NOMO-1 treated with dmso at 0.1 percent for 144 hours (cell line): ENCODE measurements around the gene CYP4F22.
"Not testable (repeated sequence)": the region's sequence is repeated elsewhere in the genome, so short reads cannot be mapped to it uniquely, and the experiment has no call there.

Source experiments
- DNase-seq: peaks from one replicate; lab custom pipeline; 2025; ENCODE audit not compliant: unreplicated experiment; lab: John Stamatoyannopoulos, UW

CYP4F22 gene

DNA sequence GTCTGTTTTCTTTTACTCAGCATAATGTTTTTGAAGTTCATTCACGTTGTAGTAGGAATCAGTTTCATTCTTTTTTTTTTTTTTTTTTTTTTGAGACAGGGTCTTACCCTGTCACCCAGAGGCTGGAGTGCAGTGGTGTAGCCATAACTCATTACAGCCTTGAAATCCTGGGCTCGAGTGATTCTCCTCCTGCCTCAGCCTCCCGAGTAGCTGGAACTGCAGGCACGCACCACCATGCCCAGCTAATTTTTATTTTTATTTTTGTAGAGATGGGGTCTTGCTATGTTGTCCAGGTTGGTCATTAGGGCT, 25.2 kb downstream of the CYP4F22 start:
- not testable (repeated sequence) for DNase-seq

DNA sequence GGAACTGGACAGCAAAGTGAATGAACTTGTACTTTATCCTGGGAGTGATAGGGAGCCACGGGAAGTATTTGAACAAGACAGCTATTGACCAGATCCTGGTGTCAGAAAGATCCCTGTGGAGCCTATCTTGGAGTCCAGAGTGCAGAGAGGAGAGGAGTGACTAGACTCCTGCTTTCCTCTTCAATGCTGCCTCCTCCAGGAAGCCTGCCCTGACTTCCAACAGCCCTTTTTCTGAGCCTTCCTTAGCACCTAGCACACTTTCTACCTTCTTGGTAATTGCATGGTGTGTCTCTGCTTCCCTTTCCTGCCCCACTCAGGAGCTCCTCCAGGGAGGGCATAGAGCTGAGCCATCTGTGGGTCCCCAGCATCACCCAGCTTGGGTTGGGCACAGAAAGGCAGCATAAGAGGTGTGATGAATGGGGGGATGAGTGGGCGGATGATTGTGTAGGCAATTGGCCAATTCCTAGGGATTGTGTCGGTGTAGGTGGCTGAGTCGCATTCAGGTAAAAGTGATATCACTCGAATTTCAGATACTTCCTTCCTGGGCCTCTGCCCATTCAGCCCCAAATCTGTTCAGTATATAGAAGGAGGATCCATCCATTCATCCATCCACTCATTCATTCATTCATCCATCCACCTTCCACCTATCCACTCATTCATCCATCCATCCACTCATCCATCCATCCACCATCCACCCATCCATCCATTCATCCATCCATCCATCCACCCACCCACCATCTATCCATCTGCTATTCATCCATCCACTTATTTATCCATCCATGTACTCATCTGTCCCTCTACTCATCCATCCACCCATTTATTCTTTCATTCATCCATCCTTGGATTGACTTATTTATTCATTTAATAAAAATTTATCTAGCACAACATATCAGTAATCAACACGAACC, 26.9 kb downstream of the CYP4F22 start:
- no peak for DNase-seq

DNA sequence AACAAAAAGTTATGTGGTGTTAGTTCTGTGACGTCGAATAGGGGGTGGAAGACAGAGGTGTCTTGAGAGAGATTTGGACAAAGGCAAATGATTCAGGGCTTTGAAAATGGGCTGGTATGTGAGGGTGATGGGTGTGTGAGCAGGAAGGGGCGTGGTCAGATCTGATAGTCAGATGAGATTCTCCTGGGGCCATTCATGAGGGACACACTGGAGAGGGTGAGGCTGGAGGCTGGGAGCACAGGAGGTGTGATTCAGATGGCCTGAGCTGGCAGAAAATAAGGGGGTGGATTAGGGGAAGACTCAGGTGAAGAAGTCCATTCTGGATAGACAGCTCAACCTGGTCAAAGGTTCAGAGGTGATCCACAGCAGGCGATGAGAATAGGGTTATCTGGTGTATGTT, 28.0 kb downstream of the CYP4F22 start:
- DNase-seq = no peak

DNA sequence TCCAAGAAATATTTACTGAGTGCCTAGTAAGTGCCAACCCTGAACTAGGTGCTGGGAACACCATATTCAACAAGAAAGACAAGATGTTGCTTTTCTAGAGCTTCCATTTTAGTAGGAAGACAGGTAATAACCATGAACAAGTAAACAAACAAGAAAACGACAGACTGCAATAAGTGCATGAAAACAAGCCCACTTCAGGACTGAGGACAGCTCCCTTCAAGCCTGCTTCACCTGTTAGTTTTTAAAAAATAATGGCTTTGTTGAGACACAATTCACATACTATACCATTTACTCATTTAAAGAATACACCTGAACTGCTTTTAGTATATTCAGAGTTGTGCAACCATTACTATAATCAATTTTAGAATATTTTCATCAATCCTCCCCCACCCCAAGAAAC, 30.4 kb downstream of the CYP4F22 start:
- no peak for DNase-seq

DNA sequence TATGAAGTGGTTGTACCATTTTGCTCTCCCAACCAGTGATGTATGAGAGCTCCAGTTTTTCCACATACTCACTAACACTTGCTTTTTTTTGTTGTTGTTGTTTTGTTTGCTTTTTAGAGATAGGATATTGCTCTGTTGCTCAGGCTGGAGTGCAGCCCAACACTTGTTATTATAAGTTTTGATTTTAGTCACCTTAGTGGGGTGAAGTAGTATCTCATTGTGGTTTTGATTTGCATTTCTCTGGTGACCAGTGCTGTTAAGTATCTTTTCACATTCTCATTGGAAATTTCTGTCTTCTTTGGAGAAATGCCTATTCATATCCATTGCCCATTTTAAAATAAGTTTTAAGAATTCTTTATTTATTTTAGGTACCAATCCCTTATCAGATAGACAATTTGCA, 31.3 kb downstream of the CYP4F22 start:
- no peak for DNase-seq

DNA sequence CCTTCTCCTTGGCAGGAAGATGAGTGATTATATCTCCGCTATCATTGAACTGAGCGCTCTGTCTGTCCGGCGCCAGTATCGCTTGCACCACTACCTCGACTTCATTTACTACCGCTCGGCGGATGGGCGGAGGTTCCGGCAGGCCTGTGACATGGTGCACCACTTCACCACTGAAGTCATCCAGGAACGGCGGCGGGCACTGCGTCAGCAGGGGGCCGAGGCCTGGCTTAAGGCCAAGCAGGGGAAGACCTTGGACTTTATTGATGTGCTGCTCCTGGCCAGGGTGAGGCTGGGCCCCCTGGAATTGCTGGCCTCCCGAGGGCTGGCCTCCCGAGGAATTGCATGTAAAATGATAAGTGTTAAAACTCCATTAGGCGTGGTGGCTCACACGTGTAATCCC, 32.1 kb downstream of the CYP4F22 start:
- no peak for DNase-seq

DNA sequence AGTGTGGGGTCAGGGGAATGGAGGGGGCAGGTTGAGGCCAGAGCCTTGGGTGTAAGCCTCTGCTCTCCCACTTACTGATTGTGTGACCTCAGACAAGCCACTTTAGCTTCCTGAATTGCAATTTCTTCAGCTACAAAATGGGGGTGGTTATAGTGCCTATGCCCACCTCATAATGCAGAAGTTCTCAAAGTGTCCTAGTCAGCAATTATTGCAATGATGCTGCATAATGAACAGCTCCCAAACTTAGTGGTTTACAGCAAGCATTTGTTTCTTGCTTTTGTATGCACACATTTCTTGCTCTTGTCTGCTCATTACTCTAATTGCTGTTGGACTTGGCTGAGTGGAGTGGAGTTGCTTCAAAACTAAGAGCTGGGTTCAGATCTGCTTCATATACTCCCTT, 36.0 kb downstream of the CYP4F22 start:
- no peak for DNase-seq

DNA sequence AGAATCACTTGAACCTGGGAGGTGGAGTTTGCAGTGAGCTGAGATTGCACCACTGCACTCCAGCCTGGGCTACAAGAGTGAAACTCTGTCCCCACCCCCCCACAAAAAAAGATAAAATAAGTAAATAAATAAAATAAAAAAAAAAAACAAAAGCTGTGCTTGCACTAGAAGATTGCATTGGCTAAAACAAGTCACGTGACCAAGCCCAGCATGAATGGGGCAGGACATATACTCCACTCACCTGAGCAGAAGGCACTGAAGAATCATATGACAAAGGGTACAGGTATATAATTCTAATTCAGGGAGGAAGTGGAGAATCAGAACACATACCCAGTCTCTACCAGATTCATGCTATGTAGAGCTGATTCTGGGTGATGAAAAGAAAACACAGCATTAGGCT, 36.6 kb downstream of the CYP4F22 start:
- DNase-seq = no peak

DNA sequence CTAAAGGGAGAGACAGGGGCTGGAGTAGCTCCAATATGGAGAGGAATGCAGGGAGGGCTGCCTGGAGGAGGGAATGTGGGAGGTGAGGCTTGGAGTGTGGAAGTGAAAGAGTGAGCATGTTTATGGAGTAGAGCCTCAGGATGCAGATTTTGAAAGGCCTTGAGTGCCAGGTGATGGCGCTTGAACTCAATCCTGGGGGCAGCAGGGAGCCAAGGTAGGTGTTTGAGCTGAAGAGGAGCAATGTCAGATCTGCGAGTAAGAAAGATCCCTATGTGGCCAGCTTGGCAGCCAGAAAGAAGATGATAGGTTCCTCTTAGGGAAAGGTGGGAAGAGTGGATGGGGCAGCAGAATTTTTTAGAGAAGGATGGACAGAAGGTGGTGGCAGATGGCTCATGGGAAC, 40.3 kb downstream of the CYP4F22 start:
- DNase-seq = no peak

DNA sequence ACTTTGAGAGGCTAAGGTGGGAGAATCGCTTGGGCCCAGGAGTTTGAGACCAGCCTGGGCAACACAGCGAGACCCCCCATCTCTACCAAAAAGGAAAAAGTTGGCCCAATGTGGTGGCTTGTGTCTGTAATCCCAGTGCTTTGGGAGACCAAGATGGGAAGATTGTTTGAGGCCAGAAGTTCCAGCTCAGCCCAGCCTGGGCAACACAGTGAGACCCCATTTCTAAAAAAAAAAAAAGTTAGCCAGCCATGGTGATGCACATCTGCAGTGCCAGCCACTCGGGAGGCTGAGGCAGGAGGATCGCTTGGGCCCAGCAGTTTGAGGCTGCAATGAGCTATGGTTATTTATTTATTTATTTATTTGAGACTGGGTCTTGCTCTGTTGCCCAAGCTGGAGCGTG, 41.3 kb downstream of the CYP4F22 start:
- DNase-seq = no peak

DNA sequence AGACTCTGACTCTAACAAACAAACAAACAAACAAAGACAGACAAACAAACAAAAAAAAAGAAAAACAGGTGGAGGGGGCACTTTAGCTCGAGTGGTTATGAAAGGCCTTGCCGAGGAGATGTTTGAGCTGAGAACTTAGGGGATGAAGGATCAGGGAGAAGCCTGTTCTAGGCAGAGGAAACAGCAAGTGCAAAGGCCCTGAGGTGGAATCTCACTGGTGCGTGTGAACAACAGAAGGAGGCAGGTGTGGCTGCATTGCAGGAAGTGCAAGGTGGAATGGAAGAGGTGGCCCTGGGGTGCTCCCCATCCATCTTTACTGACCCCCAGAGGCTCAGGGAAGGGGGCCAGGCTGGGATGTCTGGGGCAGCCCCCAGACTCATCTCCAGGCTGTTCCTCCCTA, 41.9 kb downstream of the CYP4F22 start:
- no peak for DNase-seq

DNA sequence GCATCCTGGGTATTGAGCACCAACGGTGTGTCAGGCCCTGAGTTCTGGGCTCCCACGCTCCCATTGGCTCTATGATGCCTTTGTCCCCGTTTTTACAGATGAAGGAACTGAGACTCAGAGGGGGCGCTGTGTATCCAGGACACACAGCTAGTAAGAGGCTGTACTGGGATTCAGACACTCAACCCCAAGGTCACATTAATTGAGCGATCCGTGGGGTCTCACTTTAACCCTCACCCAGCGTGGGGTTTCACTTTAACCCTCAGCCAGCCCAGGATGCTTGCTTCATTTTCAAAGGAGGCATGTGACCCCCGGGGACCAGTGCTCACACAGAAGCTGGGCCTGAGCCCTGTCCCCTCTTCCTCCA, 42.6 kb downstream of the CYP4F22 start:
- DNase-seq = no peak

DNA sequence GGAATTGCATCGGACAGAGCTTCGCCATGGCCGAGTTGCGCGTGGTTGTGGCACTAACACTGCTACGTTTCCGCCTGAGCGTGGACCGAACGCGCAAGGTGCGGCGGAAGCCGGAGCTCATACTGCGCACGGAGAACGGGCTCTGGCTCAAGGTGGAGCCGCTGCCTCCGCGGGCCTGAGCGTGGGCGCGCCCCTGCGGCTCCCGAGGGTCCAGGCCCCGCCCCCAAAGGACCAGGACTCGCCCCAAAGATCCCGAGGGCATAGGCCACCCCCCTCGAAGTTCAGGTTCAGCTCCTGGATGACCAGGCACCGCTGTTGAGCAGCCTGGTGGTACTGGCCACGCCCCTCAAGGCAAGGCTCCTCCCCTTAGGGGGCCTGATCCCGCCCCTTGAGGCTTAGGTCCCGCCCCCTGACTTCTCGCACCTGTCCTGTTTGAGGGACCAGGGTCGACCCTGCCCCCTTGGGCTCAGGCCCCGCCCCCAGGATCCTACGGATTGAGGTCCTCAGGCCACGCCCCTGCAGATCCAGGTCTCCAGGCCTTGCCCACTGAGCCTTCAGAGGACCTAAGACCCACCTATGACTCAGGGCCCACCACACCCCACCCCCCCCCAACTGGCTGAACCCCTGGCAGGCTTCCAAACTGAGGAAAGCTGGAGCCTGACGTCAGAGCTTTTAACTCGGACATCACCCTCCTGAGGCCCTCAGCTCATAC, 43.1 kb downstream of the CYP4F22 start:
- DNase-seq = no peak

DNA sequence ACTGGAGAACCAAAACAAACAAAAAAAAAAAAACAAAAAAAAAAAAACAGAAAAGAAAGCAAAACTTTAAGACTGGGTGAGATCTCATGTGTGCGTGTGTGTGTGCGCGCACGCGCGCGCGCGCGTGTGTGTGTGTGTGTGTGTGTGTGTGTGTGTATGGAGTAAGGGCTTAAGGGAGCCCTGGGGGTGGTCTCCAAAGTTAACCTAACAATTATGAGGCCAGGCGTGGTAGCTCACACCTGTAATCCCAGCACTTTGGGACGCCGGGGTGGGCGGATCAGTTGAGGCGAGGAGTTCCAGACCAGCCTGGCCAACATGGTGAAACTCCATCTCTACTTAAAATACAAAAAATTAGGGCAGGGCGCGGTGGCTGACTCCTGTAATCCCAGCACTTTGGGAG, 46.7 kb downstream of the CYP4F22 start:
- no peak for DNase-seq

DNA sequence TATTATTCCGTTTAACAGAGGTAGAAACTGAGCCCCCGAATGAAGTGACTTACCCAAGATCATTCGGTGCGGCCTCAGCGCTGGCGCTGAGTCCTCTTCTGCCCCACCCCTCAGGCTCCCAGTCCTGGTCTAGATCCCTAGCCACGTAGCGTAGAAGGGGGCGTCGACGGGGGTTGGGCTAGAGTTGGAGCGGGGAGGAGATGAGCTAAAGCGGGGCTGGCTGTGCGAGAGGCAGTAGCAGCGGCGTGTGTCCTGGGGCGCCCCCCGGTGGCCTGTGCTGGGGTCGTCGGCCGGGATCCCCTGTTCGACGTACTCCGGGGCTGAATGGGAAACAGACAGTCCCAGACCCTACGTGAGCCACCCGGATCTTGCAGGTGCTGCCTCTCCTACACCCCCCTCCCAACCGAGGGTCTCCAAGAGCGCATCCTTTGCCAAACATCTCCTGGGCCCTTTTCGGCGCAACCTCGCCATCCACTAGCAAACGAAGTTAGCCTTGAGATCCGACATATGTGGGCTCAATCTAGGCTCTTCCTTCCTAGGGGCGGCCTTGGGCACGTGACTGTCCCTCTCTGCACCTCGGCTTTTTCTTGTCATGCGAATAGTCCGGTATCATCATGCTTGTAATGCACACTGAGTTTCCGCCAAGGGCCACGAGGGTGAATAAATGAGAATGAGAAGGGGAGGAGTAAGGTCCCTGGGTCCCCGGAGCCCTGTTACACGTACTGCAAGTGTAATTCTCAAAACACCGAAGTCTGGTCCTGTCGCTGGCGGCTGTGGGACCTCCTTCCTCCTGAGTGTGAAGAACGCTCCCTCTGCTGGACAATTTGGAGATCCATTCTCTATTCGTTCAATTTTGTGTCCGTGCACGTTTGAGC, 47.7 kb downstream of the CYP4F22 start:
- DNase-seq = peak; percentile 90

DNA sequence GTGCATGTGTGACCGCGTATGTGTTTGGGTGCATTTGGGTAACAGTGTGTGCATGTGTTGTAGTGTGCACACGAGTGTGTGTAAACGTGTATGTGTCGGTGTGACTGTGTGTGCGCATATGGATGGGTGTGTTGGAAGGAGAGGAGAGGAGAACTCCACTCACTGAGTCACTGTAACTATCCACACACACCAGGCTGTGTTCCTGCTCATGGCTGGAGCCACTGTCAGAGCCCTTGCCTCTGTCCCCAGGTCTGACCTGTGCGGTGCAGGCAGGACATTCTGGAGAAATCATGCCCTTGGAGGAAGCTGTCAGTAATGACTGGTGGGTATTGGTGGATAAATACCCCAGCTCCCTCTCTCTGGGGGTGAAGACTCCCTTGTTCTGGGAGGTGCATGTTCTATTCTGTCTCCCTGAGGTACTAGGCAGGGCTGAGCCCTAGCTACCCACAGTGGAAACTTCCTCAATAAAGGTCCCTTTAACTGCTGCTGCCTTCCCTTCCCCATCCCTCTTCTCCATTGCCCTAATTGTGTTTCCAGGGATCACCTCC, 48.4 kb downstream of the CYP4F22 start:
- DNase-seq = no peak

DNA sequence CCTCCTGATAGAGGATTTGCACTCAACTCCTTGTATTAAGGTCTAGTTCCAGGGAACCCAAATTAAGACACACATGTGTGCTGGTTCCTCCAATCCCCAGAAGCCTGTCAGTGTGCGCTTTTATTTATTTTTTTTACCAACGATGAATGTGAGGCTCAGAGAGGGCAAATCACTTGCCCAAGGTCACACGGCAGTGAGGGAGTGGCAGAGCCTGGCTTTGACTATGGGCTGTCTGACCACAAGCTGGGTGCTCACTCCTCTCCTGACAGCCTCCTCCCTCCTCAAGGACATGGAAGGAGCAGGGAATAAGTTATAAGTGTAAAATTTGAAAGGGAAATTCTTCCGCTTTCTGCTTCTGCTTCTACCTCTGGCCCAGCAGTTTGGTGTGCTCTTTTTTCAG, 48.9 kb downstream of the CYP4F22 start:
- DNase-seq = no peak

DNA sequence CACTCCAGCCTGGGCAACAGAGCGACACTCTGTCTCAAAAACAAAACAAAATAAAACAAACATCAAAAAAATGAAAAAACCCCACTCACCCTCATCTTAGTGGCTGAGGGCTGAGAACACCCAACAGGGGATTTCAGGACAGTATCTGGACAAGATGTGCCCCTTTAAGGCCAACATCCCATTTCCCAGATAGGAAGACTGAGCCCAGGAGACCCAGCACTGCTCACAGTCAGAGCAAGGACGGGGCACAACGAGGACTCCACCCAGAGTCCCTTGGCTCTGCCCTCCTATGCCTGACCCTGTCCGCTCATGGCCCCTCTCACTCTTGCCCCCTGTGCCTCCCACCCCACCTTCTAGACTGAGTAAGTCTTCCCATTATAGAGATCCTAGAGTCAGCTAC, 53.8 kb downstream of the CYP4F22 start:
- DNase-seq = no peak

DNA sequence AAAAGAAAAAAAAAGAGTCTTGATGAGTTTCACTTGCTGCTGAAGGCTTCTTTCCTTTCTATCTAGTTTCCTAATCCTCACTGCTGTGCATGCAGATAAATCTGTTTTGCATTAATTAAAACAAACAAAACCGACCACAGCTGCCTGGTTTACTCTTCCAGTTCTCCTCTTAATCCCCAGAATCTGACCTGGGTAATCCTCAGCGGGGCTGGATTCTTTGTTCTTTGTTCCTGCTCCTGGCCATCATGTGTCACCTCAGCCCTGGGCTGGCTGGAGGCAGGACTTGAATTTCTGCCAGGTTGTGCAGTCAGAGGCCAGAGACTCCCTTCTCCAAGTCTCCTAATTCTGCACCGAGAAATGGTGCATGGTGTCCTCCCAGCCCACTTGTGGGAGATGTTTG, 54.5 kb downstream of the CYP4F22 start:
- DNase-seq = no peak

DNA sequence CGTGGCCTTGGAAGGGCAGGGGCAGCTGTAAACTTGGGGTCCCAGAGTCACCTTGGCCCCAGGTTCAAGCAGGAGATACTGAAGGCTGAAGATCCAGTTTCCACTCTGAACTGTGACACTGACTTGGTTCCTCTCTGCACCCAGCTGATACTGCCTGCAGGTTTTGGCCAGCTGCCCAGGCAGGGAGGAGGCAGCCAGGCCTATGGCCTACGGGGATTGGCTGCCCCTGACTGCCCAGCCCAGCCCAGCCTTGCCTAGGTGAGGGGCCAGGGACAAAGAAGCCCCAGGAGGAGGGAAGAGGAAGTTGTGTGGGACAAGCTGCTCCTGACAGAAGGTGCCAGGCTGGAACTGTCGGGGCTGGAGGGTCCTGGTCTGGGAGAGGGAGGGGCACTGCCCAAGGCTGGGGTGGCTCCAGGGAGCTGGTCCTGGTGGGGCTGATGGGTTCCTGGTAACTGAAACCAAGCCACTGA, 55.0 kb downstream of the CYP4F22 start:
- no peak for DNase-seq

DNA sequence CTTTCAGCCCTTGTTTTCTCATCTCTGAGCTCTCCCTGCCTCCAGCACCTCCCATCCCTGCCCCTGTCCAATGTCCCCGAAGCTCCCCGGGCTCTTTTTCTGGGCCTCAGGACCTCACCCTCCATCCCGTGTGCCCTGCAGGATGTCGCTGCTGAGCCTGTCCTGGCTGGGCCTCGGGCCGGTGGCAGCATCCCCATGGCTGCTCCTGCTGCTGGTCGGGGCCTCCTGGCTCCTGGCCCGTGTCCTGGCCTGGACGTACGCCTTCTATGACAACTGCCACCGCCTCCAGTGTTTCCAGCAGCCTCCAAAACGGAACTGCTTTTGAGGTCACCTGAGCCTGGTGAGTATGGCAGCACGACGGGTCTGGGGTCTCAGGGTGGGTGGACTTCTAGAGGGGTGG, 55.6 kb downstream of the CYP4F22 start:
- DNase-seq = no peak
